GM12872 (cell line): ENCODE data around the gene ABRACL.

ENCODE experiments used
- CTCF ChIP-seq: IDR thresholded peaks from 3 replicates; pipeline ENCODE4 v1.5.1; 2011; ENCODE audit warnings: low read depth, mild to moderate bottlenecking, low read length, moderate library complexity; ENCODE audit not compliant: insufficient read depth

The ABRACL gene

DNA sequence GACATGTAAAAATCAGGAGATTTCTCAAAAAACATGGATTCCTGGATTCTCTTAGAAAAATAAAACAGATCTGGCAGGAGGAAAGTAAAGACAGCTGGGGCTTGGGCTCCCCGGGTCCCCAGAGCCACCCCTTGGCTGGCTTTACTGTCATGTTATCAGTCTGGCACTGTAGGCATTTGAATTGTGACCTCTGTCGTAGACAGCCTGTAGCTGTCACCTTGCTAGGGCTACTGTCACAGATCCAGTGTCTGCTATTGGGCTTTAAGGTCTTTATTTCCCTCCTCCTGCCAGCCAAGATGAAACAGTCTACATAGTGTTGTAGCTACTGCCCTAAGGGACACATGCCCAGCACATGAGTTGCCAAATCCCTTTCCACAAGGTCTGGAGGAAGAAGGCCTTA lies 37.5 kb downstream of the ABRACL start:
- TF ChIP-seq CTCF, result no peak

DNA sequence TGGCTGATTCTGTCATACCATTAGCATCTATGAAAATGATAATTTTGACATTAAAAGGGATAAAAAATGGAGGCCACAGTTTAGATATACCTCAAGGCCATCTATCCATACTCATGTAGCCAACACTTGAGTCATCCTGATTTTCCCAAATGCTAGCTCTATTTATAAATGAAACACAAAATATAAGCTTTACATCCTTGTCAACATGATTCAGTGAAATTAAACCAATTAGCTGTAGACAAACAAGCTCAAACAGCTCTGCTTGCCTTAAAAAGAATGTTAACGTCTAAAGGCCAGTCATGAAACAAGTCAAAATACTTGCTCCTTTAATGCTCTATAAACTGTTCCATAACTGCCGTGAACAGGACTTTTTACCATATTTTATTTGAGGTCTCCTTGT lies 40.3 kb downstream of the ABRACL start:
- TF ChIP-seq CTCF, result no peak

DNA sequence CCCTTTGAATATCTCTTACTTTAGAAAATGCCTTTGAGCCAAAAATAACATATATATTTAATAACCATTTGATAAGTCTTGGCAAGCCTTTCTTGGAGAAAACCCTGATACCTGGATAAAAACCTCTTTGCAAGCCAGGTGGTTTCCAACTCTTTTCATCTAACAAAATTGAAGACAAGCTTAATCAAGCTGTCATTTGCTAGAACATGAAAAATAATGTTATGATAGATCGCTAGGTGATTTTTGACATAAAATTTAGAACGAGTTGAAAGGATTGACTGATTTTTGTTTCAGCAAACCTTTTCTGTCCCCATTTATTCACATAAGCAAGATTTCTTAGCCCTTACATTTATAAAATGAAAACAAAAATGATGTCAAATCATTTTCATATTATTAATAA lies 44.6 kb downstream of the ABRACL start:
- no peak for TF ChIP-seq CTCF

DNA sequence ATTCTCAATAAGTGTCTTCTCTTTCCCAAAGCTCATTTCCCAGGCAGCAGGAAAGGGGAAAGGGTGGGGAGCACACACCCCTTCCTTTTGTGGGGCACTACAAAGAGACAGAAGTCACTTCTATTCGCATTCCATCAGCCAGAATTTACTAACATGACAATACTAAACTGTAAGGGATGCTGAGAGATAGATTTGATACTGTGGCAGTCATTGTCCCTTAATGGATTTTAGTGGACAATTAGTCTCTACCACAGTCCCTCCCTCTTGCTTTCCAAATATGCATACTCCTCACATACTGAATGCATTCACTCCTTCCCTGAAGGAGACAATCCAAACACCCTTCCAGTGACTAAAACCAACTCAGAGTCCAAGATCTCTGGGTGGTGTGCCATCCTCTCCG lies 50.5 kb downstream of the ABRACL start:
- no peak for TF ChIP-seq CTCF

DNA sequence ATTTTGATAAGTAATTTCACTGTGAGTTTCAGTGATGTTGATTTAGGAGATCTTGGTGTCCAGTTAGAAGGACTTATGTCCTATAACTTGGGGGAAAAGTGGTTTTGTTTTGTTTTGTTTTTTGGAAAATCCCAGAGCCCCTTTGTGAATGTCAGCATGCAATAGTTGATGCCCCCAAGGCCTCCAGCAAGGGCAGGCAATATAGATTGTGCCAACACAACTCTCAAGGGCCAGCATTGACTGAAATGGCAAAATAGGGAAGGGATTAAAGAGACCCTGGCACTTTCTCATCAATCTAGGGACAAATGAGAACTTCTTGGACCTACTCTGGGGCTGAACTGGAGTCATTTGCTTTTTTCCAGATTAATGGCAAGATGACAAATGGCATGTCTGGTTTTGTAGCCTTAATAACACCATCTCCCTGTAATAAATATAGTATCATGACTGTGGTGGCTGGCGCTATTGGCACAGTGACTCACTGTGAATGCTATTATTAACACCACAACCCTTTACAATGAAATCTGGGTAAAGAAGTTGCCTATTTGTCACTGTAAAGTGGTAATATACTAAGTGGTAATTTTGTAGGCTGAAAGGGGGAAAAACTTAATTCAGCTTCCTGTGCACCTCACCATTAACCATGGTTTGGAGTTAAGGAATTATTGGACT lies 51.8 kb downstream of the ABRACL start:
- no peak for TF ChIP-seq CTCF

GRCh38 chr6:139081471-139081870 lies 52.9 kb downstream of the ABRACL start:
- no peak for TF ChIP-seq CTCF

GRCh38 chr6:139082370-139082769 lies 53.8 kb downstream of the ABRACL start:
- TF ChIP-seq CTCF, result no peak
